ENCODE results near the gene MAP9. TPM values are rescaled to one million over a fixed set of nuclear protein-coding genes. Genes with fewer than 3 reads are reported as not detected.

MAP9 gene
- total and polyA plus RNA-seq, 2 of the 4 experiments (the other 2 are of a cell fraction), result 4.0 to 6.6 TPM

- Histone ChIP-seq H4K20me1 (ENCODE audit: insufficient read depth, low read length) (no peaks in the 10 kb centered on the region), H3K14ac (replicated peaks; ENCODE audit: low read depth, low read length) (no peak overlapping the region), H3K4me3 (ENCODE audit: insufficient read depth, low read depth, low read length) (no peak overlapping the region), H2AK5ac (ENCODE audit: low read depth, low read length) (no peak overlapping the region), H4K5ac (ENCODE audit: low read depth, low read length) (no peak overlapping the region), H4K91ac (ENCODE audit: insufficient read depth, low read depth, low read length) (no peak overlapping the region), H2AK9ac (replicated peaks; ENCODE audit: low read depth, low read length, poor library complexity) (no peak overlapping the region), H3K9me1 (ENCODE audit: insufficient read depth, low read length) (0 out of 2 replicates have a peak, but pooled peaks cover 3% of the 10 kb centered on the region), H3K27ac (ENCODE audit: insufficient read depth, low read length) (no peak overlapping the region), H2AFZ (replicated peaks; ENCODE audit: low read length, poor library complexity) (no peak overlapping the region), H3K36me3 (ENCODE audit: control insufficient read depth, insufficient read depth, low read length) (no peaks in the 10 kb centered on the region), H3K4me1 (ENCODE audit: control insufficient read depth, insufficient read depth, low read length) (peaks cover 7% of the 10 kb centered on the region), H2BK15ac (ENCODE audit: low read depth, low read length) (no peak overlapping the region), H3K56ac (ENCODE audit: extremely low read depth, insufficient read depth, low read length) (no peak overlapping the region), H3K4me2 (ENCODE audit: low read depth, low read length) (no peak overlapping the region), H3K27me3 (ENCODE audit: control insufficient read depth, insufficient read depth, low read length) (no peaks in the 10 kb centered on the region), H3K79me1 (ENCODE audit: low read depth in 1 of 2, low read length in 2 of 2) (no peaks in the 10 kb centered on the region), H3K9me3 (ENCODE audit: control insufficient read depth, insufficient read depth, low read length) (no peaks in the 10 kb centered on the region), H4K8ac (ENCODE audit: low read depth in 2 of 2, low read length in 2 of 2) (no peak overlapping the region), H2BK120ac (ENCODE audit: low read depth, low read length) (no peak overlapping the region), H3K23ac (ENCODE audit: low read depth, low read length) (no peak overlapping the region), H2BK5ac (ENCODE audit: low read depth, low read length, poor library complexity, severe bottlenecking) (no peak overlapping the region), H2BK20ac (ENCODE audit: low read depth, low read length) (no peak overlapping the region), H3K4ac (ENCODE audit: low read depth, low read length) (no peak overlapping the region), H3K18ac (ENCODE audit: low read depth, low read length) (no peak overlapping the region), H3K9ac (ENCODE audit: low read depth, low read length) (no peak overlapping the region)
- ChIA-PET POLR2A (ENCODE audit: unreplicated experiment) (no interaction called here), CTCF (no interaction called here)
- in situ Hi-C loops (cut with MboI; ENCODE audit: low sequenced_read_pairs) (no loop called here), dilution Hi-C loops (cut with HindIII; ENCODE audit: low sequenced_read_pairs, unreplicated experiment) (no loop called here), intact Hi-C loops (cut with micrococcal nuclease) (no loop called here)
- 81% methylated on average over 3 of the region's 5 CpGs; no CpG with 5 or more reads in 1 of the 2 experiments for WGBS, 2 experiments (ENCODE audit: extremely low coverage in 2 of 2, insufficient read length in 1 of 2)
- ATAC-seq (ENCODE audit: low read depth) (no peak), DNase-seq (no peak)
- no TSS peak for BruUV-seq (replicated peaks)
- TF ChIP-seq RFX5 (IDR thresholded peaks at IDR 0.05; ENCODE audit: low read depth, low read length), result no peak
- TF ChIP-seq CEBPB (IDR thresholded peaks at IDR 0.05; ENCODE audit: low read depth, low read length), result no peak
- TF ChIP-seq RCOR1 (IDR thresholded peaks at IDR 0.05; ENCODE audit: insufficient replicate concordance, low read length), result no peak
- TF ChIP-seq MXI1 (IDR thresholded peaks at IDR 0.05; ENCODE audit: borderline replicate concordance, low read depth, low read length), result no peak
- no peak for TF ChIP-seq RAD21 (IDR thresholded peaks at IDR 0.05; ENCODE audit: low read length)
- TF ChIP-seq USF2 (IDR thresholded peaks at IDR 0.05; ENCODE audit: low read depth, low read length), result no peak
- TF ChIP-seq SMC3 (IDR thresholded peaks at IDR 0.05; ENCODE audit: low read depth, low read length), result no peak
- no peak for TF ChIP-seq POLR2A (IDR thresholded peaks at IDR 0.05; ENCODE audit: low read depth, low read length)
- TF ChIP-seq FOS (IDR thresholded peaks at IDR 0.05; ENCODE audit: low read depth, low read length), result no peak
- no peak for TF ChIP-seq ELK1 (IDR thresholded peaks at IDR 0.05; ENCODE audit: borderline replicate concordance, low read depth, low read length)
- no peak for TF ChIP-seq CTCF (conservative IDR thresholded peaks at IDR 0.05; ENCODE audit: low read depth, low read length)
- TF ChIP-seq NFE2L2 (IDR thresholded peaks at IDR 0.05; ENCODE audit: low read depth, low read length), result no peak
- TF ChIP-seq MAFK (IDR thresholded peaks at IDR 0.05; ENCODE audit: low read depth, low read length), result no peak
- TF ChIP-seq BHLHE40 (IDR thresholded peaks at IDR 0.05; ENCODE audit: low read depth, low read length), result no peak
- TF ChIP-seq MAZ (IDR thresholded peaks at IDR 0.05; ENCODE audit: borderline replicate concordance, low read depth, low read length), result no peak
- no peak for TF ChIP-seq CHD1 (IDR thresholded peaks at IDR 0.05; ENCODE audit: low read depth, low read length)
Observed at GRCh38 chr4:155388162-155388561, 11.4 kb upstream of the MAP9 start.
